BLaER1 treated with 17β-estradiol and CSF1 and Interleukin-3, amounts not matched to agents 10 nM and 100 nM (cell line): ENCODE measurements around the gene ABLIM2.

ENCODE experiments used
- H3K27ac ChIP-seq, 11 experiments: shearing (Covaris generic); formaldehyde crosslinking; 2 replicates each; pipeline ENCODE4 v1.8.1; 2022
- H3K27me3 ChIP-seq, 11 experiments: shearing (Covaris generic); formaldehyde crosslinking; 2 replicates each; pipeline ENCODE4 v1.8.1; 2022
- H3K36me3 ChIP-seq, 11 experiments: shearing (Covaris generic); formaldehyde crosslinking; 2 replicates each; pipeline ENCODE4 v1.8.1; 2022
- H3K4me1 ChIP-seq, 10 experiments: shearing (Covaris generic); formaldehyde crosslinking; 2 replicates each; pipeline ENCODE4 v1.8.1; 2022
- H3K4me2 ChIP-seq, 11 experiments: shearing (Covaris generic); formaldehyde crosslinking; 2 replicates each; pipeline ENCODE4 v1.8.1; 2022
- H3K4me3 ChIP-seq, 10 experiments: shearing (Covaris generic); formaldehyde crosslinking; 2 replicates each; pipeline ENCODE4 v1.8.1; 2022
- H3K9ac ChIP-seq, 11 experiments: shearing (Covaris generic); formaldehyde crosslinking; 2 replicates each; pipeline ENCODE4 v1.8.1; 2022
- H3K9me3 ChIP-seq, 11 experiments: shearing (Covaris generic); formaldehyde crosslinking; replicated peaks in 1 of 11; 2 replicates each; pipeline ENCODE4 v1.8.1; 2022
- H4K20me1 ChIP-seq, 11 experiments: shearing (Covaris generic); formaldehyde crosslinking; 2 replicates each; pipeline ENCODE4 v1.8.1; 2022
- Cebpa-rat ChIP-seq, 11 experiments: shearing (Covaris generic); IDR thresholded peaks; 2 replicates each; pipeline ENCODE4 v1.8.1; 2022

Gene ABLIM2

GRCh38 chr4:8090744-8091301 is 67.8 kb downstream of the ABLIM2 start:
- H3K27me3 ChIP-seq, result no peaks in the 10 kb centered on the region
- no peak overlapping the region for H3K27ac ChIP-seq
- H4K20me1 ChIP-seq, result no peaks in the 10 kb centered on the region; a peak in 2 of 22 replicates
- H3K9me3 ChIP-seq, result peaks cover 25 to 36% (median 30%) of the 10 kb centered on the region in 11 experiments
- H3K4me3 ChIP-seq, result no peak overlapping the region
- no peak for TF ChIP-seq Cebpa-rat (IDR thresholded peaks at IDR 0.05)
- peaks cover 0 to 8% (median 0%) of the 10 kb centered on the region in 11 experiments; a peak in 2 of 22 replicates for H3K36me3 ChIP-seq
- H3K4me2 ChIP-seq, result no peak overlapping the region
- H3K9ac ChIP-seq, result no peak overlapping the region
- peaks cover 7 to 56% (median 40%) of the 10 kb centered on the region in 10 experiments for H3K4me1 ChIP-seq

GRCh38 chr4:8090312-8090711 is 68.3 kb downstream of the ABLIM2 start:
- Histone ChIP-seq H3K4me3 (no peak overlapping the region), H3K27me3 (no peaks in the 10 kb centered on the region), H3K27ac (no peak overlapping the region), H3K4me1 (peaks cover 3 to 56% (median 38%) of the 10 kb centered on the region in 10 experiments; a peak in 19 of 20 replicates), H3K4me2 (peak overlapping the region in 1 of 11 experiments; percentile 8; a peak in 1 of 22 replicates), H3K9me3 (peaks cover 25 to 31% (median 29%) of the 10 kb centered on the region in 11 experiments), H4K20me1 (no peaks in the 10 kb centered on the region; a peak in 2 of 22 replicates), H3K36me3 (peaks cover 0 to 8% (median 0%) of the 10 kb centered on the region in 11 experiments; a peak in 2 of 22 replicates), H3K9ac (no peak overlapping the region)
- TF ChIP-seq Cebpa-rat (IDR thresholded peaks at IDR 0.05), result no peak

GRCh38 chr4:8089862-8090261 is 68.8 kb downstream of the ABLIM2 start:
- Histone ChIP-seq H4K20me1 (no peaks in the 10 kb centered on the region; a peak in 2 of 22 replicates), H3K9ac (no peak overlapping the region), H3K27ac (no peak overlapping the region), H3K9me3 (peaks cover 25 to 29% (median 26%) of the 10 kb centered on the region in 11 experiments), H3K4me2 (peak overlapping the region in 1 of 11 experiments; percentile 8; a peak in 1 of 22 replicates), H3K4me3 (no peak overlapping the region), H3K27me3 (no peaks in the 10 kb centered on the region), H3K36me3 (peaks cover 0 to 8% (median 0%) of the 10 kb centered on the region in 11 experiments; a peak in 2 of 22 replicates), H3K4me1 (peaks cover 0 to 56% (median 36%) of the 10 kb centered on the region in 10 experiments; a peak in 18 of 20 replicates)
- no peak for TF ChIP-seq Cebpa-rat (IDR thresholded peaks at IDR 0.05)

GRCh38 chr4:8088966-8089491 is 69.6 kb downstream of the ABLIM2 start:
- Histone ChIP-seq H3K4me3 (no peak overlapping the region), H3K27me3 (no peaks in the 10 kb centered on the region)

GRCh38 chr4:8087921-8088495 is 70.6 kb downstream of the ABLIM2 start:
- Histone ChIP-seq H3K4me2 (0 out of 22 replicates have a peak overlapping the region, but pooled peaks of 1 of the 11 experiments have one; percentile 32), H3K4me1 (peaks cover 0 to 66% (median 41%) of the 10 kb centered on the region in 10 experiments; a peak in 17 of 20 replicates), H3K9me3 (peaks cover 10 to 24% (median 17%) of the 10 kb centered on the region in 11 experiments; a peak in 21 of 22 replicates), H3K27me3 (peaks cover 0 to 4% (median 0%) of the 10 kb centered on the region in 11 experiments; a peak in 1 of 22 replicates), H3K9ac (no peak overlapping the region), H3K27ac (no peak overlapping the region), H4K20me1 (peaks cover 0 to 5% (median 0%) of the 10 kb centered on the region in 11 experiments; a peak in 3 of 22 replicates), H3K36me3 (no peaks in the 10 kb centered on the region), H3K4me3 (no peak overlapping the region)
- no peak for TF ChIP-seq Cebpa-rat (IDR thresholded peaks at IDR 0.05)

More at GRCh38 chr4:8088966-8089491, 69.6 kb downstream of the ABLIM2 start:
- Histone ChIP-seq H4K20me1 (no peaks in the 10 kb centered on the region; a peak in 2 of 22 replicates), H3K9me3 (peaks cover 20 to 30% (median 28%) of the 10 kb centered on the region in 11 experiments), H3K4me2 (no peak overlapping the region), H3K27ac (no peak overlapping the region), H3K4me1 (peaks cover 0 to 62% (median 37%) of the 10 kb centered on the region in 10 experiments; a peak in 17 of 20 replicates), H3K36me3 (peaks cover 0 to 4% (median 0%) of the 10 kb centered on the region in 11 experiments; a peak in 2 of 22 replicates), H3K9ac (no peak overlapping the region)
- no peak for TF ChIP-seq Cebpa-rat (IDR thresholded peaks at IDR 0.05)

- TF ChIP-seq Cebpa-rat (IDR thresholded peaks at IDR 0.05), result no peak
- H3K27me3 ChIP-seq, result peaks cover 0 to 15% (median 0%) of the 10 kb centered on the region in 11 experiments; a peak in 5 of 22 replicates
- H3K27ac ChIP-seq, result no peak overlapping the region
- no peak overlapping the region for H3K9ac ChIP-seq
- H3K4me3 ChIP-seq, result no peak overlapping the region
- peaks cover 0 to 67% (median 48%) of the 10 kb centered on the region in 10 experiments; a peak in 17 of 20 replicates for H3K4me1 ChIP-seq
- peaks cover 0 to 14% (median 0%) of the 10 kb centered on the region in 11 experiments; a peak in 3 of 22 replicates for H4K20me1 ChIP-seq
- H3K36me3 ChIP-seq, result no peaks in the 10 kb centered on the region
- peak overlapping the region in 9 of 11 experiments; percentile 3 to 56 (median 38); a peak in 13 of 22 replicates for H3K4me2 ChIP-seq
- peaks cover 0 to 14% (median 8%) of the 10 kb centered on the region in 11 experiments; a peak in 10 of 22 replicates for H3K9me3 ChIP-seq
Observed at GRCh38 chr4:8086783-8087445, 71.7 kb downstream of the ABLIM2 start.

- peaks cover 0 to 25% (median 0%) of the 10 kb centered on the region in 11 experiments; a peak in 4 of 22 replicates for H4K20me1 ChIP-seq
- no peak overlapping the region for H3K27ac ChIP-seq
- H3K9ac ChIP-seq, result no peak overlapping the region
- H3K36me3 ChIP-seq, result no peaks in the 10 kb centered on the region
- no peak overlapping the region for H3K4me3 ChIP-seq
- peaks cover 0 to 28% (median 0%) of the 10 kb centered on the region in 11 experiments; a peak in 6 of 22 replicates for H3K27me3 ChIP-seq
- H3K4me2 ChIP-seq, result 0 out of 22 replicates have a peak overlapping the region, but pooled peaks of 3 of the 11 experiments have one; percentile 3 to 10 (median 8)
- TF ChIP-seq Cebpa-rat (IDR thresholded peaks at IDR 0.05), result no peak
- H3K4me1 ChIP-seq, result peaks cover 11 to 77% (median 59%) of the 10 kb centered on the region in 10 experiments
- peaks cover 0 to 14% (median 8%) of the 10 kb centered on the region in 11 experiments; a peak in 10 of 22 replicates for H3K9me3 ChIP-seq
Observed at GRCh38 chr4:8085491-8086117, 73.0 kb downstream of the ABLIM2 start.
